ENCODE measurements around the gene LPGAT1. TPM values are rescaled to one million over a fixed set of nuclear protein-coding genes. Genes with fewer than 3 reads are reported as not detected.

The LPGAT1 gene
- total RNA-seq, 1 experiment from 2014 or later, result 37.5 TPM

DNA sequence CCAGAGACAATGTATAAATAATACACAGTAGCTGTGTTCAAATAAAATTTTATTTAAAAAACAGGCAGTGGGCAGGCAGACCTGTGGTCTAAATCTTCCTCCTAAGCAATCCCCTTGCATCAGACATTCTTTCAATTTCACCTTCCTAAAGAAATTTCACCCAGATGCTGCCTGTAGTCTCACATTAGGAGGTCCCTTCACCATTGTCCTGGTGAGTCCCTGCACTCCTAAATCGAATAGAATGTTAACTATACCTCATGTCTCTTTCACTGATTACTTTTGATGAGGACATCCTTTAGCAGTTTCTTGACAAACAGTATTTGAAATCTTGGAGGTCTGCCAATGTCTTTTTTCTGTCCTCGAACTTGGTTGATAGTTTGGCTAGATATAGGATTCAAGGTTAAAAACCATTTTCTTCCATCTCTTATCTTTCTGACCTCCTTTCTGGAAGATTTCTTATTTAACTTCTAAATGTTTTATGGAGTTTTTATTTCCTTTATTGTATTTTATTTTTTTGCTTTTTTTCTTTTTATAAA is 77.5 kb downstream of the LPGAT1 start:
- H3K9me3 ChIP-seq (ENCODE audit: low read depth, low read length, poor library complexity, severe bottlenecking), result peaks cover 4% of the 10 kb centered on the region
- no TSS peak for BruUV-seq (replicated peaks)
- CTCF ChIA-PET, result no interaction called here
- no peak for TF ChIP-seq EZH2 (IDR thresholded peaks at IDR 0.05; ENCODE audit: borderline replicate concordance, low read depth, low read length, poor library complexity, severe bottlenecking)
- TF ChIP-seq, protein P1, sequence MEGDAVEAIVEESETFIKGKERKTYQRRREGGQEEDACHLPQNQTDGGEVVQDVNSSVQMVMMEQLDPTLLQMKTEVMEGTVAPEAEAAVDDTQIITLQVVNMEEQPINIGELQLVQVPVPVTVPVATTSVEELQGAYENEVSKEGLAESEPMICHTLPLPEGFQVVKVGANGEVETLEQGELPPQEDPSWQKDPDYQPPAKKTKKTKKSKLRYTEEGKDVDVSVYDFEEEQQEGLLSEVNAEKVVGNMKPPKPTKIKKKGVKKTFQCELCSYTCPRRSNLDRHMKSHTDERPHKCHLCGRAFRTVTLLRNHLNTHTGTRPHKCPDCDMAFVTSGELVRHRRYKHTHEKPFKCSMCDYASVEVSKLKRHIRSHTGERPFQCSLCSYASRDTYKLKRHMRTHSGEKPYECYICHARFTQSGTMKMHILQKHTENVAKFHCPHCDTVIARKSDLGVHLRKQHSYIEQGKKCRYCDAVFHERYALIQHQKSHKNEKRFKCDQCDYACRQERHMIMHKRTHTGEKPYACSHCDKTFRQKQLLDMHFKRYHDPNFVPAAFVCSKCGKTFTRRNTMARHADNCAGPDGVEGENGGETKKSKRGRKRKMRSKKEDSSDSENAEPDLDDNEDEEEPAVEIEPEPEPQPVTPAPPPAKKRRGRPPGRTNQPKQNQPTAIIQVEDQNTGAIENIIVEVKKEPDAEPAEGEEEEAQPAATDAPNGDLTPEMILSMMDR (conservative IDR thresholded peaks at IDR 0.05; ENCODE audit: low read depth, low read length), result no peak
- POLR2A ChIA-PET (ENCODE audit: low non-redundant PET), result no interaction called here
- H3K4me1 ChIP-seq (ENCODE audit: insufficient read depth, low read length, poor library complexity, severe bottlenecking), result no peaks in the 10 kb centered on the region
- DNase-seq (ENCODE audit: low spot score), result no peak
- no peak overlapping the region for H3K4me3 ChIP-seq (ENCODE audit: low read depth, low read length, poor library complexity, severe bottlenecking)
- intact Hi-C loops (cut with micrococcal nuclease; ENCODE audit: unreplicated experiment), result no loop called here
- H3K27me3 ChIP-seq (replicated peaks; ENCODE audit: insufficient read depth, low read depth, low read length, poor library complexity), result no peaks in the 10 kb centered on the region
- H3K36me3 ChIP-seq (ENCODE audit: insufficient read depth, low read length, poor library complexity, severe bottlenecking), result peaks cover 6% of the 10 kb centered on the region
- H3K27ac ChIP-seq (ENCODE audit: low read depth, low read length, poor library complexity, severe bottlenecking), result no peak overlapping the region

DNA sequence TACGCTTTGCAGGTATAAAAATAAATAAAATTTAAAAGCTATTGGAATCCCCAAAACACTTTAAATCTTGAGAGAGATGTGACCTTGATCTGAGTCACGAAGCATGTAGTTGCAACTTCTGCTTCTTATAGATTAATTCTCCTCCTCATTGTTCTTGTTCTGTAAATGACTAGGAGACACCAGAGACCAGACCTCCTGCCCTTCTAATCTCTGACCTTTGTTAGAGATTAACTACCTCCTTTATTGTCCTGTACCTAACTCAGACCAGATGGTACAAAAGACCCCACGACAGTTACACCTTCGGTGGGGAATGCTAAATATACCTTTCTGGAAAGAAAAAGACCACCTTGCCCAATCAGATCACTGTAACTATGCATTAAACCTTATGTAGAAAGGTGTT is 78.2 kb downstream of the LPGAT1 start:
- peaks cover 6% of the 10 kb centered on the region for H3K36me3 ChIP-seq (ENCODE audit: insufficient read depth, low read length, poor library complexity, severe bottlenecking)
- ChIA-PET CTCF (no interaction called here), POLR2A (ENCODE audit: low non-redundant PET) (no interaction called here)
- no peak overlapping the region for H3K4me3 ChIP-seq (ENCODE audit: low read depth, low read length, poor library complexity, severe bottlenecking)
- no peaks in the 10 kb centered on the region for H3K27me3 ChIP-seq (replicated peaks; ENCODE audit: insufficient read depth, low read depth, low read length, poor library complexity)
- H3K4me1 ChIP-seq (ENCODE audit: insufficient read depth, low read length, poor library complexity, severe bottlenecking), result no peaks in the 10 kb centered on the region
- TF ChIP-seq EZH2 (IDR thresholded peaks at IDR 0.05; ENCODE audit: borderline replicate concordance, low read depth, low read length, poor library complexity, severe bottlenecking), result no peak
- TF ChIP-seq, protein P1 (conservative IDR thresholded peaks at IDR 0.05; ENCODE audit: low read depth, low read length), result no peak
- no peak for DNase-seq (ENCODE audit: low spot score)
- no peak overlapping the region for H3K27ac ChIP-seq (ENCODE audit: low read depth, low read length, poor library complexity, severe bottlenecking)
- H3K9me3 ChIP-seq (ENCODE audit: low read depth, low read length, poor library complexity, severe bottlenecking), result no peaks in the 10 kb centered on the region
- intact Hi-C loops (cut with micrococcal nuclease; ENCODE audit: unreplicated experiment), result no loop called here
- BruUV-seq (replicated peaks), result no TSS peak

DNA sequence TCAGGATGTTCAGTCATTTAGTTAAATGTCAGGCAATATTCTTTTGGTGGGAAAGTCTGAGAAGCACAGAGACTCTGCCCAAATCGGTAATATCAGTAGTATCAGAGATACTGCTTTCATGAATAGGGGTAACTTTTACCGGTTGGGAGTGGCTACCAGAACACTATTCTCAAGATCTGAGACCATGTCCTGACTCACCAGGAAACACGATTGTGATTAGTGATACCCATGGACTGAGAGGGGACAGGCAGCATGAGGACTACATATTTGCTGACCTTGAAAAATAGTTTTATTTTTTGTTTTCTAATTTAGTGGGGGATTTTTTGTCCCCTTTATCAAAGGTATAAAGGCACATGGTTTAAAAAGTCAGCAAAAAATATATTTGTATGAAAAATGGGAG is 79.1 kb downstream of the LPGAT1 start:
- Histone ChIP-seq H3K9me3 (ENCODE audit: low read depth, low read length, poor library complexity, severe bottlenecking) (no peaks in the 10 kb centered on the region), H3K4me1 (ENCODE audit: insufficient read depth, low read length, poor library complexity, severe bottlenecking) (no peaks in the 10 kb centered on the region), H3K27ac (ENCODE audit: low read depth, low read length, poor library complexity, severe bottlenecking) (no peak overlapping the region), H3K4me3 (ENCODE audit: low read depth, low read length, poor library complexity, severe bottlenecking) (no peak overlapping the region), H3K27me3 (replicated peaks; ENCODE audit: insufficient read depth, low read depth, low read length, poor library complexity) (no peaks in the 10 kb centered on the region), H3K36me3 (ENCODE audit: insufficient read depth, low read length, poor library complexity, severe bottlenecking) (peaks cover 6% of the 10 kb centered on the region)
- TF ChIP-seq EZH2 (IDR thresholded peaks at IDR 0.05; ENCODE audit: borderline replicate concordance, low read depth, low read length, poor library complexity, severe bottlenecking), result no peak
- TF ChIP-seq, protein P1 (conservative IDR thresholded peaks at IDR 0.05; ENCODE audit: low read depth, low read length), result no peak
- BruUV-seq (replicated peaks), result no TSS peak
- intact Hi-C loops (cut with micrococcal nuclease; ENCODE audit: unreplicated experiment), result no loop called here
- ChIA-PET CTCF (no interaction called here), POLR2A (ENCODE audit: low non-redundant PET) (no interaction called here)
- DNase-seq (ENCODE audit: low spot score), result no peak

All from A673 (cell line).